H9 (cell line): Measurements from ENCODE around the gene IGF2BP3. TPM values are rescaled to one million over a fixed set of nuclear protein-coding genes. Genes with fewer than 3 reads are reported as not detected.

Experiments
- DNase-seq: peaks from one replicate; pipeline ENCODE4 v3.0.0-alpha.2; 2017
- H2AFZ ChIP-seq: one replicate; pipeline ENCODE4 v1.6.1; 2013; ENCODE audit warnings: mild to moderate bottlenecking, low read length, control low read depth, moderate library complexity
- H2AK5ac ChIP-seq: 2 replicates; pipeline ENCODE4 v1.6.1; 2013; ENCODE audit warnings: low read length, control low read depth, mixed read lengths; ENCODE audit not compliant: insufficient read length
- H2BK120ac ChIP-seq: one replicate; pipeline ENCODE4 v1.6.1; 2013; ENCODE audit warnings: low read depth, mild to moderate bottlenecking, low read length, control low read depth, inconsistent platforms; ENCODE audit not compliant: poor library complexity, severe bottlenecking
- H2BK12ac ChIP-seq: 2 replicates; pipeline ENCODE4 v1.6.1; 2013; ENCODE audit warnings: low read length, control low read depth, mixed read lengths, low read depth; ENCODE audit not compliant: insufficient read length
- H2BK15ac ChIP-seq: 2 replicates; pipeline ENCODE4 v1.6.1; 2013; ENCODE audit warnings: low read depth, low read length, control low read depth
- H2BK20ac ChIP-seq: one replicate; pipeline ENCODE4 v1.6.1; 2013; ENCODE audit warnings: low read depth, mild to moderate bottlenecking, low read length, control low read depth, inconsistent platforms; ENCODE audit not compliant: poor library complexity, severe bottlenecking
- H2BK5ac ChIP-seq: 2 replicates; pipeline ENCODE4 v1.6.1; 2013; ENCODE audit warnings: low read length, control low read depth, mixed read lengths; ENCODE audit not compliant: insufficient read length
- H3K14ac ChIP-seq: 2 replicates; pipeline ENCODE4 v1.6.1; 2013; ENCODE audit warnings: low read length, control low read depth; ENCODE audit not compliant: insufficient read depth
- H3K18ac ChIP-seq: 2 replicates; pipeline ENCODE4 v1.6.1; 2013; ENCODE audit warnings: low read depth, mild to moderate bottlenecking, mixed read lengths, low read length, control low read depth; ENCODE audit not compliant: insufficient read length
- H3K23ac ChIP-seq: 2 replicates; pipeline ENCODE4 v1.6.1; 2013; ENCODE audit warnings: low read length, control low read depth, mixed read lengths, low read depth; ENCODE audit not compliant: insufficient read length
- H3K23me2 ChIP-seq: 2 replicates; pipeline ENCODE4 v1.6.1; 2013; ENCODE audit warnings: low read depth, mild to moderate bottlenecking, mixed read lengths, low read length, control low read depth; ENCODE audit not compliant: insufficient read length, poor library complexity, severe bottlenecking
- H3K27ac ChIP-seq: 2 replicates; pipeline ENCODE4 v1.5.1; 2013; ENCODE audit warnings: low read length, control low read depth, mixed read lengths, low read depth; ENCODE audit not compliant: insufficient read length
- H3K27me3 ChIP-seq: 2 replicates; pipeline ENCODE4 v1.6.1; 2013; ENCODE audit warnings: low read length, control low read depth, inconsistent platforms; ENCODE audit not compliant: insufficient read depth
- H3K4ac ChIP-seq: 2 replicates; pipeline ENCODE4 v1.6.1; 2013; ENCODE audit warnings: low read depth, mild to moderate bottlenecking, control low read depth, inconsistent platforms, low read length, moderate library complexity
- H3K4me1 ChIP-seq: 2 replicates; pipeline ENCODE4 v1.6.1; 2013; ENCODE audit warnings: low read length, control low read depth, inconsistent platforms; ENCODE audit not compliant: insufficient read depth
- H3K4me2 ChIP-seq: 2 replicates; pipeline ENCODE4 v1.6.1; 2013; ENCODE audit warnings: low read length, control low read depth, mixed read lengths; ENCODE audit not compliant: insufficient read length, insufficient read depth
- H3K56ac ChIP-seq: 2 replicates; pipeline ENCODE4 v1.6.1; 2013; ENCODE audit warnings: low read depth, mild to moderate bottlenecking, mixed read lengths, low read length, control low read depth; ENCODE audit not compliant: insufficient read length
- H3K79me1 ChIP-seq: 2 replicates; pipeline ENCODE4 v1.6.1; 2013; ENCODE audit warnings: low read depth, mild to moderate bottlenecking, moderate library complexity, low read length, control low read depth, inconsistent platforms; ENCODE audit not compliant: insufficient read depth, poor library complexity, severe bottlenecking
- H3K79me2 ChIP-seq: 2 replicates; pipeline ENCODE4 v1.6.1; 2013; ENCODE audit warnings: low read length, control low read depth, inconsistent platforms; ENCODE audit not compliant: insufficient read depth
- H3K9ac ChIP-seq: 2 replicates; pipeline ENCODE4 v1.6.1; 2013; ENCODE audit warnings: low read length, control low read depth, mixed read lengths; ENCODE audit not compliant: insufficient read length; ENCODE audit errors: extremely low read depth
- H3K9me3 ChIP-seq: one replicate; pipeline ENCODE4 v1.6.1; 2013; ENCODE audit warnings: low read depth, low read length, inconsistent platforms; ENCODE audit not compliant: control insufficient read depth
- H3T11ph ChIP-seq: one replicate; pipeline ENCODE4 v1.6.1; 2013; ENCODE audit warnings: mild to moderate bottlenecking, low read length, control low read depth, inconsistent platforms
- H4K20me1 ChIP-seq: one replicate; pipeline ENCODE4 v1.6.1; 2013; ENCODE audit not compliant: control insufficient read depth, insufficient read length, insufficient read depth
- H4K5ac ChIP-seq: 2 replicates; pipeline ENCODE4 v1.6.1; 2013; ENCODE audit warnings: low read depth, mild to moderate bottlenecking, mixed read lengths, low read length, control low read depth; ENCODE audit not compliant: insufficient read length
- H4K8ac ChIP-seq: replicated peaks from 2 replicates; pipeline ENCODE4 v1.6.1; 2013; ENCODE audit warnings: low read length, control low read depth, mixed read lengths, low read depth; ENCODE audit not compliant: insufficient read length
- H4K91ac ChIP-seq: 2 replicates; pipeline ENCODE4 v1.6.1; 2013; ENCODE audit warnings: low read depth, mild to moderate bottlenecking, moderate library complexity, mixed read lengths, low read length, control low read depth; ENCODE audit not compliant: insufficient read length
- H3K27ac Mint-ChIP-seq, 3 experiments: 2 replicates in 2 of 3; 3 replicates in 1 of 3; pipeline ENCODE4 v1.8.0; 2020 to 2021; ENCODE audit warnings: mixed read lengths in 3 of 3, mild to moderate bottlenecking in 1 of 3, moderate library complexity in 1 of 3
- H3K27me3 Mint-ChIP-seq: 2 replicates; pipeline ENCODE4 v1.8.0; 2021; ENCODE audit warnings: low read depth, mild to moderate bottlenecking, moderate library complexity, mixed read lengths
- H3K36me3 Mint-ChIP-seq, 3 experiments: 2 replicates in 2 of 3; 3 replicates in 1 of 3; pipeline ENCODE4 v1.8.0; 2020 to 2021; ENCODE audit warnings: low read depth in 3 of 3, mixed read lengths in 3 of 3; ENCODE audit not compliant: insufficient read depth in 1 of 3
- H3K4me1 Mint-ChIP-seq, 2 experiments: 2 replicates each; pipeline ENCODE4 v1.8.0; 2020; ENCODE audit warnings: mixed read lengths in 2 of 2
- H3K4me3 Mint-ChIP-seq, 2 experiments: 2 replicates in 1 of 2; 3 replicates in 1 of 2; pipeline ENCODE4 v1.8.0; 2020 to 2021; ENCODE audit warnings: mild to moderate bottlenecking in 2 of 2, mixed read lengths in 2 of 2, moderate library complexity in 1 of 2
- H3K9me3 Mint-ChIP-seq, 2 experiments: 2 replicates in 1 of 2; 3 replicates in 1 of 2; pipeline ENCODE4 v1.8.0; 2020; ENCODE audit warnings: mild to moderate bottlenecking in 2 of 2, mixed read lengths in 2 of 2, moderate library complexity in 1 of 2
- CTCF ChIP-seq: fragments of 200-600 bp; sonication (generic); conservative IDR thresholded peaks from 3 replicates; pipeline ENCODE4 v1.8.0; 2021; ENCODE audit warnings: antibody characterized with exemption, mild to moderate bottlenecking
- WGBS: extraction: QIAGEN DNeasy Blood & Tissue Kit; methylation state at CpG from one replicate; pipeline ENCODE4 v1.1.7; 2013; ENCODE audit warnings: missing lambda C conversion rate, low lambda C conversion rate, mixed read lengths; ENCODE audit not compliant: insufficient read length; ENCODE audit errors: extremely low coverage; 5-methylcytosine and 5-hydroxymethylcytosine counted together
- total RNA-seq: library from RNA; stranded (reverse); gene quantifications from 2 replicates; pipeline ENCODE4 v1.2.1, GENCODE V29; 2021

Gene IGF2BP3
- total RNA-seq, 1 experiment from 2014 or later = 197 TPM

GRCh38 chr7:23349484-23350157 lies 120.7 kb downstream of the IGF2BP3 start:
- no peak overlapping the region for H3K56ac ChIP-seq
- Mint-ChIP-seq H3K36me3 (peaks cover 31 to 79% (median 64%) of the 10 kb centered on the region in 3 experiments; a peak in 6 of 7 replicates), H3K9me3 (no peaks in the 10 kb centered on the region), H3K27me3 (no peaks in the 10 kb centered on the region), H3K27ac (peak overlapping the region in 2 of 3 experiments; percentile 10 to 93; a peak in 4 of 7 replicates), H3K4me3 (no peak overlapping the region), H3K4me1 (peaks cover 30 to 46% of the 10 kb centered on the region in 2 experiments)
- no peaks in the 10 kb centered on the region for H3K9me3 ChIP-seq
- H2BK5ac ChIP-seq = no peak overlapping the region
- H4K91ac ChIP-seq = no peak overlapping the region
- H3K4ac ChIP-seq = no peak overlapping the region
- no peaks in the 10 kb centered on the region for H4K20me1 ChIP-seq
- no peak overlapping the region for H3K4me2 ChIP-seq
- H2AFZ ChIP-seq = no peak overlapping the region
- no peak overlapping the region for H3K27ac ChIP-seq
- no peaks in the 10 kb centered on the region for H3K4me1 ChIP-seq
- no peak overlapping the region for H4K5ac ChIP-seq
- H2BK120ac ChIP-seq = no peak overlapping the region
- H2AK5ac ChIP-seq = no peak overlapping the region
- no peak overlapping the region for H3K23ac ChIP-seq
- H2BK15ac ChIP-seq = no peak overlapping the region
- no peak for DNase-seq
- no peaks in the 10 kb centered on the region for H3K23me2 ChIP-seq
- WGBS = no CpG with 5 or more reads among the region's 7 CpGs
- peaks cover 5% of the 10 kb centered on the region for H3K79me1 ChIP-seq
- H3K18ac ChIP-seq = no peak overlapping the region
- no peak overlapping the region for H3T11ph ChIP-seq
- no peak for TF ChIP-seq CTCF
- H2BK12ac ChIP-seq = no peak overlapping the region
- no peak overlapping the region for H3K14ac ChIP-seq
- peaks cover under 1% of the 10 kb centered on the region; the same call in 1 of the 2 replicates for H3K79me2 ChIP-seq
- H2BK20ac ChIP-seq = no peak overlapping the region
- H3K9ac ChIP-seq = no peak overlapping the region
- no peaks in the 10 kb centered on the region for H3K27me3 ChIP-seq
- no peak overlapping the region for H4K8ac ChIP-seq
